ENCODE measurements around the gene PSMC3IP. TPM values are rescaled to one million over a fixed set of nuclear protein-coding genes. Genes with fewer than 3 reads are reported as not detected.
A peak's percentile ranks its signal among the peaks of the same experiment; 100 is the strongest.
"Not testable (repeated sequence)": the region's sequence is repeated elsewhere in the genome, so short reads cannot be mapped to it uniquely, and the experiment has no call there.

The PSMC3IP gene
- polyA plus RNA-seq, 3 donors: 16.0 to 22.9 (median 18.4) TPM

DNA sequence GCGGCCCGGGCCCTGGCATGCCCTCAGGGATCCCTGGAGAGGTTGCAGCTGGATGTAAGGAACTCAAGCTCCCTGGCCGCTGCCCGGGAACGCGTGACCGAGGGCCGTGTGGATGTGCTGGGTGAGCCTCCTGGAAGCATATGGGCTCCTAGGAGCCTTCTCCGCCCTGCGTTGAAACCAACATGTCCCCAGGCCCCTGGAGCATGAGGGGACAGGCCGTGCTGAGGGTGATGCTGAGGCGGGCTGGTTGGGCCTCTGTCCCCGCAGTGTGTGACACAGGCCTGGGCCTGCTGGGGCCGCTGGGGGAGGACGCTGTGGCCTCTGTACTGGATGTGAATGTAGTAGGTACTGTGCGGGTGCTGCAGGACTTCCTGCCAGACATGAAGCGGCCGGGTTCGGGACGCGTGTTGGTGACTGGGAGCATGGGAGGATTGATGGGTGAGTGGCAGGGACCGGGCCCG lies 30.5 kb downstream of the PSMC3IP start:
- no peak for DNase-seq (ENCODE audit: extremely low read depth in 1 of 11, low read depth in 9 of 11, low spot score in 4 of 11)

GRCh38 chr17:42545755-42546505 lies 31.6 kb downstream of the PSMC3IP start:
- DNase-seq (ENCODE audit: extremely low read depth in 1 of 11, low read depth in 9 of 11, low spot score in 4 of 11): not testable (repeated sequence)

DNA sequence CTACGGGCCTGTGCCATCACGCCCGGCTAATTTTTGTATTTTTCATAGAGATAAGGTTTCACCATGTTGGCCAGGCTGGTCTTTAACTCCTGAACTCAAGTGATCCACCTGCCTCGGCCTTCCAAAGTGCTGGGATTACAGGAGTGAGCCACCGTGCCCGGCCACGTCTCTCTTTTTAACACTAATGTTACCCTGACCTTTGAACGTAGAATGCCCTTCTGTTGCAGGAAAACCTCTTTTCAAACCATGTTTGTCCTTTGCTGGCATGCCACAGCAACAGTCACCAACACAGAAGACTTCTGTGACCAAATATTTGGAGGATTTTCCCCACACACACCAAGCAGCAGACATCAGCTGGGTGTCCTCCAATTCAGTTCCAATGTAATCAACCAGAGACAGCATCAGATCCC lies 32.6 kb downstream of the PSMC3IP start:
- DNase-seq (ENCODE audit: extremely low read depth in 1 of 11, low read depth in 9 of 11, low spot score in 4 of 11): no peak

DNA sequence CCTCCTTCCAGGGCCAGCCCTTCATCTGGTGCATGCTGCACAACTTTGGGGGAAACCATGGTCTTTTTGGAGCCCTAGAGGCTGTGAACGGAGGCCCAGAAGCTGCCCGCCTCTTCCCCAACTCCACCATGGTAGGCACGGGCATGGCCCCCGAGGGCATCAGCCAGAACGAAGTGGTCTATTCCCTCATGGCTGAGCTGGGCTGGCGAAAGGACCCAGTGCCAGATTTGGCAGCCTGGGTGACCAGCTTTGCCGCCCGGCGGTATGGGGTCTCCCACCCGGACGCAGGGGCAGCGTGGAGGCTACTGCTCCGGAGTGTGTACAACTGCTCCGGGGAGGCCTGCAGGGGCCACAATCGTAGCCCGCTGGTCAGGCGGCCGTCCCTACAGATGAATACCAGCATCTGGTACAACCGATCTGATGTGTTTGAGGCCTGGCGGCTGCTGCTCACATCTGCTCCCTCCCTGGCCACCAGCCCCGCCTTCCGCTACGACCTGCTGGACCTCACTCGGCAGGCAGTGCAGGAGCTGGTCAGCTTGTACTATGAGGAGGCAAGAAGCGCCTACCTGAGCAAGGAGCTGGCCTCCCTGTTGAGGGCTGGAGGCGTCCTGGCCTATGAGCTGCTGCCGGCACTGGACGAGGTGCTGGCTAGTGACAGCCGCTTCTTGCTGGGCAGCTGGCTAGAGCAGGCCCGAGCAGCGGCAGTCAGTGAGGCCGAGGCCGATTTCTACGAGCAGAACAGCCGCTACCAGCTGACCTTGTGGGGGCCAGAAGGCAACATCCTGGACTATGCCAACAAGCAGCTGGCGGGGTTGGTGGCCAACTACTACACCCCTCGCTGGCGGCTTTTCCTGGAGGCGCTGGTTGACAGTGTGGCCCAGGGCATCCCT lies 34.1 kb downstream of the PSMC3IP start:
- no peak for DNase-seq (ENCODE audit: extremely low read depth in 1 of 11, low read depth in 9 of 11, low spot score in 4 of 11)

- DNase-seq (ENCODE audit: extremely low read depth in 1 of 11, low read depth in 9 of 11, low spot score in 4 of 11): no peak
Observed at GRCh38 chr17:42541041-42541833, 36.3 kb downstream of the PSMC3IP start.

GRCh38 chr17:42540558-42540957 lies 37.0 kb downstream of the PSMC3IP start:
- not testable (repeated sequence) for DNase-seq (ENCODE audit: extremely low read depth in 1 of 11, low read depth in 9 of 11, low spot score in 4 of 11)

DNA sequence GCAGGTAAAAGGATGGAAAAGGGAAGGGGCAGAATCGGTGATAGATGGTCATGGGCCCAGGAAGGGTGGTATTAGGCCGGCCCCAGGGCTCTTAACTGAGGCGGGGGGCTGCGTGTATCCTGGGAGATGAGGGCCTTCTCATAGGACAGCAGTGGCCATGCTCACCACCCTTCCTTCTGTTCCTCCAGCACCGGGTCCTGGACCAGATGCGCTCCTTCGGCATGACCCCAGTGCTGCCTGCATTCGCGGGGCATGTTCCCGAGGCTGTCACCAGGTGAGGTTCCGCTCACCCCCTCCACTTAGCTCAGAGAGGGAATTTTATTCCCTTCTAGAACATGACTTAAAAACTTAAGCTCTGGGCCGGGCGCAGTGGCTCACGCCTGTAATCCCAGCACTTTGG lies 39.0 kb downstream of the PSMC3IP start:
- no peak for DNase-seq (ENCODE audit: extremely low read depth in 1 of 11, low read depth in 9 of 11, low spot score in 4 of 11)

DNA sequence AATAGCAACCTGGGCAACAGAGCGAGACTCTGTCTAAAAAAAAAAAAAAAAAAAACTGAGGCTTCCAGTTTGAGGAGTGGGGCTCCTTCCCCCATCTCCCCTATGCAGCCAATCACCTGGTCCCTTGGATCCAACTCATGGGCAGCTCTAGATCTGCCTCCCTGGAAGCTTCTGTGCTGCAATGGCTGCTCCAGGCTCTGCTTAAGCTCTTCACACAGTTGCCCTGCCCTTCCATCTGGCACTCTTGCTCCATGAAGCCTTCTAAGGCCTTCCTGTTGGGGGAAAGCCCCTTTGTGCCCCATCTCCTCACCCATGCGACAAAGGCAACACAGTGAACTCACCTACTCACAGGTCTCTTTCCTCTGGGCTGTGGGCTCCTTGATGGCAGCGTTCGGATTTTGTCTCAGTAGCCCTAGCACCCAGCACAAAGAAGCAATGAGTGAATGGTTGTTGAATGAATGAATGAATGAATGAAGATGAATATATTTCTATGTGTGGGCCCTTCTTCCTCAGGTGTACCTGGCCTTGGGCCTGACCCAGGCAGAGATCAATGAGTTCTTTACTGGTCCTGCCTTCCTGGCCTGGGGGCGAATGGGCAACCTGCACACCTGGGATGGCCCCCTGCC lies 39.6 kb downstream of the PSMC3IP start:
- DNase-seq (ENCODE audit: extremely low read depth in 1 of 11, low read depth in 9 of 11, low spot score in 4 of 11): no peak

DNA sequence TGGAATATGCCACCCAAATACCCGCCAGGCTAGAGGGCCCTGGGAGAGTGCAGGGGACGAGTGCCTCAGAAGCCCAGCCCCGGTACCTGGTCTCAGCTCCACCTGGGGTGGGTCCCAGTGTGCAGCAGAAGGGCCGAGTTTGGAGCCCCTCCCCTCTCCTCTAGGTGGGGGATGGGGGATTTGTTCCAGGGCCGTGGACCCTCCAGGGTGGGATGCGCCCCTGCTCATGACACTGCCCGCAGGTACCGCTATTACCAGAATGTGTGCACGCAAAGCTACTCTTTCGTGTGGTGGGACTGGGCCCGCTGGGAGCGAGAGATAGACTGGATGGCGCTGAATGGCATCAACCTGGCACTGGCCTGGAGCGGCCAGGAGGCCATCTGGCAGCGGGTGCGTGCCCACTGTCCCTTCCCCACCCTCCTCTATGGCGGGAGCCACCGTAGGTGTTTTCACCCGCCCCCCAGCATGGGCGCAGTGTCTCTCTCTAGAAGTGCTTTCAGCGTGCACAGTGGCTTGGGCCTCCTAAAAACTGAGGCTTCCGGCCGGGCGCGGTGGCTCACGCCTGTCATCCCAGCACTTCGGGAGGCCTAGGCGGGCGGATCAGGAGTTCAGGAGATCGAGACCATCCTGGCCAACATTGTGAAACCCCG lies 40.2 kb downstream of the PSMC3IP start:
- DNase-seq (ENCODE audit: extremely low read depth in 1 of 11, low read depth in 9 of 11, low spot score in 4 of 11): no peak

GRCh38 chr17:42536372-42537155 lies 41.0 kb downstream of the PSMC3IP start:
- DNase-seq (ENCODE audit: extremely low read depth in 1 of 11, low read depth in 9 of 11, low spot score in 4 of 11): peak in 1 of 11 donors; percentile 63

GRCh38 chr17:42536048-42536371 lies 41.5 kb downstream of the PSMC3IP start, which contains the start of gene NAGLU:
NAGLU (plus strand) TSS chr17:42536241; CDS start chr17:42536273, 32 bp downstream.
- DNase-seq (ENCODE audit: extremely low read depth in 1 of 11, low read depth in 9 of 11, low spot score in 4 of 11): peak in 7 of 11 donors; percentile 74 to 88 (median 85)

- DNase-seq (ENCODE audit: extremely low read depth in 1 of 11, low read depth in 9 of 11, low spot score in 4 of 11): no peak
Observed at GRCh38 chr17:42535155-42536047, 42.1 kb downstream of the PSMC3IP start.

DNA sequence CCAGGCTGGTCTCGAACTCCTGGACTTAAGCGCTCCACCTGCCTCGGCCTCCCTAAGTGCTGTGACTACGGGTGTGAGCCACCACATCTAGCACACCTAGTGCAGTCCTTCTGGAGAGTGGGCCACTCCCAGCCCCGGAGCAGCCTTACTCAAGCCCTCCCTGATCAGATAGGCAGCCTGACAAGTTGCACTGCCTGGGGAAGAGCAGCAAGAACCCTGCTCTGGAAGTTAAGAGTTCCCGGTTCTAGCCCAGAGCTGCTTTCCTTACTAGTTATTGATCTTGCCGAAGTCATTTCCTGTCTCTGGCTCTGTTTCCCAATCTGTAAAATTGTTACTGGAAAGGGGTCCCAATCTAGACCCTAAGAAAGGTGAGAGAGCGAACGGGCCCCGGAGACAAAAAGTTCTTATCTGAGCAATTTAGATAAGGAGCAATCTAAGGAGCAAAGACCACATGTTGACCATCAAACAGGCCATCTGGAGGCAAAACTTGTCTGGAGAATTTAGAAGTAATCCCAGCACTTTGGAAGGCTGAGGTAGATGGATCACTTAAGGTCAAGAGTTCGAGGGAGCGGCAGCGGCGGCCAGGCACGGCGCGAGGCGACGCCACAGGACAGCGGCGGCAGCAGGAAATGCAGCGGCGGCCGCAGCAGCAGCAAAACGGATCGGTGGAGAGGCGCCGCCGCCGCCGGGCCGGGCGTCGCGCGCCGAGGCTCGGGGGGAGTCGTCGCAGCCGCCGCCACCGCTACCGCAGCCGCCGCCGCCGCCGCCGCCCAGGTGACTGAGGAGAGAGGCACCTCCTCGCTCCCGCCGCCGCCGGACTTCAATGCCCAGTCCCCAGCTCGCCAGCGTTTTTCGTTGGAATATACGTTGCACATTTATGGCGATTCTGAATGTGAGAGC lies 45.8 kb downstream of the PSMC3IP start:
- no peak for DNase-seq (ENCODE audit: extremely low read depth in 1 of 11, low read depth in 9 of 11, low spot score in 4 of 11)

DNA sequence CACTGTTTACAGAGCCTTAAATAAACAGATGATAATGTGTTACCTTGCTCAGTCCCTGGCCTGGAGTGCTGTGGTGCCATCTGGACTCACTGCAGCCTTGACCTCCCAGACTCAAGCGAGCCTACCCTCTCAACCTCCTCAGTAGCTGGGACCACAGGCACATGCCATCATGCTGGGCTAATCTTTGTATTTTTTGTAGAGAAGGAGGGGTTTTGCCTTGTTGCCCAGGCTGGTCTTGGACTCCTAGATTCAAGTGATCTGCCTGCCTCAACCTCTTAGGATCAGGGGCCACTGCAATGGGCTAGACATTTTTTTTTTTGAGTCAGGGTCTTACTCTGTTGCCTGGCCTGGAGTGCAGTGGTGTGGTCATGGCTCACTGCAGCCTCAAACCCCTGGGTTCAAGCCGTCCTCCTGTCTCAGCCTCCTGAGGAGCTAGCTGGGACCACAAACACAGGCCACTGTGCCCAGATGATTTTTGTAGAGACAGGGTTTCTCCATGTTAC lies 46.5 kb downstream of the PSMC3IP start:
- DNase-seq (ENCODE audit: extremely low read depth in 1 of 11, low read depth in 9 of 11, low spot score in 4 of 11): no peak

GRCh38 chr17:42529061-42529460 lies 48.5 kb downstream of the PSMC3IP start:
- no peak for DNase-seq (ENCODE audit: extremely low read depth in 1 of 11, low read depth in 9 of 11, low spot score in 4 of 11)

- DNase-seq (ENCODE audit: extremely low read depth in 1 of 11, low read depth in 9 of 11, low spot score in 4 of 11): no peak
Observed at GRCh38 chr17:42527932-42528331, 49.6 kb downstream of the PSMC3IP start.
